ENCODE measurements around the gene DENND1A.

DENND1A gene

DNA sequence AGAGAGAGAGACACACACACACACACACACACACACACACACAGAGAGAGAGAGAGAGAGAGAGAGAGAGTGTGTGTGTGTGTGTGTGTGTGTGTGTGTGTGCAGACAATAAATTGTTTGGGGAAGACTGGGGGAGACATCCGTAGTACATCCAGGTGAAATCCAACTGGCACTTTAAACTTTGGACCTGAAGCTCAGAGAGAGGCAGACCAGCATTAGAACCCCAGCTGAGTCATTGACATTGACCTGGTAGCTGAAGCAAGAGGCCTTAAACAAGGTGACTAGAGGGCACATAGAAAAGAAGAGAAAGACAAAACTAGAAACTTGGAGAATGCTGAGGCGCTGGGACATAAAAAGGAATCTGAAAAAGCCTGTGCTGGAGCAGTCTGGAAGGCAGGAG is 322.4 kb downstream of the DENND1A start:
- no peak for TF ChIP-seq Cebpa-rat (IDR thresholded peaks at IDR 0.05)
- Histone ChIP-seq H3K9ac (no peak overlapping the region), H3K27ac (no peak overlapping the region), H3K4me2 (no peak overlapping the region), H4K20me1 (peaks cover 0 to 70% (median 0%) of the 10 kb centered on the region in 11 experiments; a peak in 3 of 22 replicates), H3K27me3 (no peaks in the 10 kb centered on the region), H3K36me3 (peaks cover 0 to 81% (median 63%) of the 10 kb centered on the region in 11 experiments; a peak in 18 of 22 replicates), H3K9me3 (replicated peaks in 1 of 11) (no peaks in the 10 kb centered on the region), H3K4me1 (no peaks in the 10 kb centered on the region), H3K4me3 (no peak overlapping the region)

DNA sequence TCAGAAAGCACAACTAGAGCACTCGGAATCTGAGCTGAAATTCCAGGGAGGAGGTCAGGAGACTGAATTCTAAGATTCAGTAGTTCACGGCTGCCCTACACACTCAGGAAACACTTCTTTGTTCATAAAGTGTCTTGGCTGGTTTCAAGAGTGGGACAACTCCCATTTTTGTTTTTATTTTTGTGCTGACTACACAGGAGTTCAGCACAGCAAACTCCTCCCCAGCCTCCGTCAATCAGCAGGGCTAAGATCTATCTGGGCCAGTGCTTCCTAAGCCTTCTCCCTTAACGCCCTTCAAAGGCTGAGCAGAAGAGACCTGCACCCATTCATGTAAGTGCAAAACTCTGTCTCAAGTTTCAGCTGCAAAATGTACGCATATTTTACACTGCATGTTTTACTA is 323.8 kb downstream of the DENND1A start:
- no peak overlapping the region for H3K4me2 ChIP-seq
- peaks cover 0 to 94% (median 68%) of the 10 kb centered on the region in 11 experiments; a peak in 18 of 22 replicates for H3K36me3 ChIP-seq
- no peaks in the 10 kb centered on the region for H3K9me3 ChIP-seq (replicated peaks in 1 of 11)
- no peaks in the 10 kb centered on the region for H3K27me3 ChIP-seq
- H3K9ac ChIP-seq = no peak overlapping the region
- H3K4me1 ChIP-seq = no peaks in the 10 kb centered on the region
- no peak for TF ChIP-seq Cebpa-rat (IDR thresholded peaks at IDR 0.05)
- H4K20me1 ChIP-seq = peaks cover 0 to 75% (median 0%) of the 10 kb centered on the region in 11 experiments; a peak in 3 of 22 replicates
- H3K4me3 ChIP-seq = no peak overlapping the region
- H3K27ac ChIP-seq = no peak overlapping the region

DNA sequence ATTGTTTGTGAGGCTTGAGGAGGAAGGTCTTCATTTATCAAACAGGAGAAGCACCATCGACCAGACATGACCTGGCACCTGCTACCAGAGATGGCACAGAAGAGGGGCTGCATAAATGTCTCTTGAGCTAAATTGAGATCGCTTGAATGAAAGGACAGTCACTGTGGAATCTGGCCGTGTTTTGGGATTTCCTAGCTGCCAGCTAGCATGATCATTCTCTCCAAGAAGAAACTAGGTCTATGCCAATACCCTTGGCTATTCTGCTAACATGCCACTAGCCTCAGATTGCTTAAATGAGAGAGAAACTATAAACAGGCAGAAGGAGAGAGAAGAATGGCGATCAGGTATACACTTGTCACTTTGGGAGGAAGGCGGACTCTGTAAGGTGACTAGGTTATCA is 324.6 kb downstream of the DENND1A start:
- peaks cover 0 to 98% (median 69%) of the 10 kb centered on the region in 11 experiments; a peak in 18 of 22 replicates for H3K36me3 ChIP-seq
- H4K20me1 ChIP-seq = peaks cover 0 to 71% (median 0%) of the 10 kb centered on the region in 11 experiments; a peak in 3 of 22 replicates
- no peak overlapping the region for H3K4me3 ChIP-seq
- TF ChIP-seq Cebpa-rat (IDR thresholded peaks at IDR 0.05) = no peak
- H3K9me3 ChIP-seq (replicated peaks in 1 of 11) = no peaks in the 10 kb centered on the region
- no peaks in the 10 kb centered on the region for H3K27me3 ChIP-seq
- H3K27ac ChIP-seq = no peak overlapping the region
- H3K9ac ChIP-seq = no peak overlapping the region
- H3K4me2 ChIP-seq = no peak overlapping the region
- H3K4me1 ChIP-seq = no peaks in the 10 kb centered on the region

DNA sequence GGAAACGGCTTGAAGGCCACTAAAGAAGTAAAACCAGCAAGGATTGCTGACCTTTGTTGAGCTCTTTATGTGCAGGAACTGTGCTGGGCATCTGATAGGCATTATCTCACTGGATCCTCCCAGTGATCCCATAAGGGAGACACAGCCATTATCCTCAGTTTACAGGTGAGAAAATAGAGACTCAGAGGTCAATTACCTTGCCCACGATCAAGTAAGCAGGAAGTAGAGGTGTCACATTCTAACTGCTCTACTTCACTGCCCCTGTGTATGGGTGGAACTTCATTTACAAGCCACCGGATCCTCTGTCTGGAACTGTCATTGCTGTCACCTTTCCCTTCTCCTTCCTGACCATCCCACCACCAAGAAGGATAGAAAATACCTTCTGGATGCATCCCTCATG is 325.1 kb downstream of the DENND1A start:
- Histone ChIP-seq H3K36me3 (peaks cover 0 to 98% (median 64%) of the 10 kb centered on the region in 11 experiments; a peak in 18 of 22 replicates), H3K4me3 (no peak overlapping the region), H3K27me3 (no peaks in the 10 kb centered on the region), H3K9me3 (replicated peaks in 1 of 11) (no peaks in the 10 kb centered on the region), H3K4me2 (no peak overlapping the region), H3K4me1 (no peaks in the 10 kb centered on the region), H3K9ac (no peak overlapping the region), H4K20me1 (peaks cover 0 to 71% (median 0%) of the 10 kb centered on the region in 11 experiments; a peak in 3 of 22 replicates), H3K27ac (no peak overlapping the region)
- TF ChIP-seq Cebpa-rat (IDR thresholded peaks at IDR 0.05) = no peak

DNA sequence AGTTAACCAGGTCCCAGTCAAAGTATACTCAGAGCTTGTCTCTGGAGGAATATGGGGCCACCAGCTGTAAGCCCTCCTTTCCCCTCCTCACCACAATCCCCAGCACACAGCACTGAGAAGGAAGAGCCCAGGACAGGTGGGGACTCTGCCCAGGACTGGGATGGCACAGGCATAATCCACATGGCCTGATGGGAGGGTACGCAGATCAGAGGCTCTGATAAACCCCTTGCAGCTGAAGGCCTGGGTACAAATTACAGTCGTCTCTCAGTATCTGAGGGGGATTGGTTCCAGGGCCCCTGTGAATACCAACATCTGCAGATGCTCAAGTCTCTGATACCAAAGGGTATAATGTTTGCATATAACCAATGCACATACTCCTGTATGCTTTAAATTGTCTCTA is 328.1 kb downstream of the DENND1A start:
- Histone ChIP-seq H3K27ac (no peak overlapping the region), H3K27me3 (no peaks in the 10 kb centered on the region), H3K9ac (no peak overlapping the region), H3K4me1 (no peaks in the 10 kb centered on the region), H3K4me2 (no peak overlapping the region), H3K4me3 (no peak overlapping the region), H3K9me3 (replicated peaks in 1 of 11) (no peaks in the 10 kb centered on the region), H3K36me3 (peaks cover 0 to 92% (median 47%) of the 10 kb centered on the region in 11 experiments; a peak in 17 of 22 replicates), H4K20me1 (peaks cover 0 to 82% (median 0%) of the 10 kb centered on the region in 11 experiments; a peak in 3 of 22 replicates)
- TF ChIP-seq Cebpa-rat (IDR thresholded peaks at IDR 0.05) = no peak

DNA sequence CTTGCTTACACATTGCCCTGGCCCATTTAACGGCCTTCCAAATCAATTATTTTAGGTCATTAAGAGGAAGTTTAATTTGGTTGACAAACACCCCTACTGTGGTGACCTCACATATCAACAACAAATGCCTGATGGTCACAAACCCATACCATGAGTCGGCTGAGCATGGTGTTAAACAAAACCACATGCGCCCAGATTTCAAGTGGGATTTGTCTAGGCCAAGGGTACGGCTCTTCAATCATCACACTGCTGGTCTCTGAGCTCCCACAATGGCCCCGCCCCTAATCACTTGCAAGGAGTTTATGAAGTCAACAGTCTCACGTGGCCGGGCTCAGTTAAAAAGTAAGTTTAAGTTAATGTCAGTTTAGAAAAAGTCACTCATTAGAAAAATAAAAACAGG is 330.1 kb downstream of the DENND1A start:
- Histone ChIP-seq H3K4me1 (no peaks in the 10 kb centered on the region), H3K9me3 (replicated peaks in 1 of 11) (no peaks in the 10 kb centered on the region), H4K20me1 (peaks cover 0 to 80% (median 0%) of the 10 kb centered on the region in 11 experiments; a peak in 4 of 22 replicates), H3K36me3 (peaks cover 0 to 92% (median 41%) of the 10 kb centered on the region in 11 experiments; a peak in 16 of 22 replicates), H3K27me3 (no peaks in the 10 kb centered on the region), H3K9ac (no peak overlapping the region), H3K4me3 (no peak overlapping the region), H3K27ac (no peak overlapping the region), H3K4me2 (no peak overlapping the region)
- TF ChIP-seq Cebpa-rat (IDR thresholded peaks at IDR 0.05) = no peak

DNA sequence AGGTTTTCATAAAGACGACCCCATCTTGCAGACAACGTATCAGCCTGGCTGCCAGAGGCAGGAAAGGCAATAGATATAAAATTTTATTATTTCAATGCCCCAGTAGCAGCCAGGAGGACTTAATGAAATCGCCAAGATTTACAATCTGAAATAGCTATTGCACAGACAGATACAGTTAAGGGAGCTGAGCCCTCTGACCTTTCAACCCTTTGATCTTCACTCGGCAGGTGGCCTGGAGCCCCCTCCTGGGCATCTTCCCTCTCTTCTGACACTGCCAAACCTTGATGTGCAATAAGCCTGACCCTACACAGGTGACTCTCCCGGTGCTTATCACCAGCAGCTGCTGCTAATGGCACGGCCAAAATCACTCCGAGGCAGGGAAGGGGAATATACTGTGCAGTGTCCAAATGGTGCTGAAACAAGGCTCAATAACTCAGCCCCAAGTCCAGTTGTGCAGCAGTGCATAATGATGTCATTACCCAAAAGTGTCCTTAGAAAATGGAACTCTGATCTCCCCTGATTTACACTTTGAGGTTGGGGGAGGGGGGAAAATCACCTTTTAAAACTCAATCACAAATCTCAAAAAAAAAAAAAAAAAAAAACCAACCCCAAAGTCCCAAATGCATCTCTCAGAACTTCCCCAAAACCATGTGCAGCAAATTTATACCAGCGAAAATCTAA is 331.9 kb downstream of the DENND1A start:
- H3K4me3 ChIP-seq = no peak overlapping the region
- H3K9me3 ChIP-seq (replicated peaks in 1 of 11) = no peaks in the 10 kb centered on the region
- H3K9ac ChIP-seq = no peak overlapping the region
- TF ChIP-seq Cebpa-rat (IDR thresholded peaks at IDR 0.05) = no peak
- no peaks in the 10 kb centered on the region for H3K4me1 ChIP-seq
- H3K27ac ChIP-seq = no peak overlapping the region
- no peak overlapping the region for H3K4me2 ChIP-seq
- peaks cover 0 to 92% (median 42%) of the 10 kb centered on the region in 11 experiments; a peak in 15 of 22 replicates for H3K36me3 ChIP-seq
- H3K27me3 ChIP-seq = no peaks in the 10 kb centered on the region
- peaks cover 0 to 69% (median 0%) of the 10 kb centered on the region in 11 experiments; a peak in 3 of 22 replicates for H4K20me1 ChIP-seq

DNA sequence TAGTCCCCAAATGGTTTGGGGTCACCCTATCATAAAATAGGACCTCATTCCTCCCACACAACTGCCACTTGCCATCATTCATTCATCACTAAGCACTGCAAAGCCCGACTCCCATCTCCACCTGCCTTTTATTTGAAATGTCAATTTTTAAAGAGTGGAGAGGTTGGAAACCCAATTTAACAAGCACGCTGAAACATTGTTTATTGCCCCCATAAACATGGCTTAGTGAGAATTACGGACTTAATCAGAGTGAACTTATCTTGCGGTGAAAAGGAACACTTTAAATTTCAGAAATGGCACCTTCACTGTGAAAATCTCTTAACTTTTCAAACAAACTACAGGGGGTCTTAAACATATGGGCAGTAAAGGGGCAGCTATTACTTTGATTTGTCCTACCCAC is 332.9 kb downstream of the DENND1A start:
- Histone ChIP-seq H3K27me3 (no peaks in the 10 kb centered on the region), H3K9me3 (replicated peaks in 1 of 11) (no peaks in the 10 kb centered on the region), H3K27ac (no peak overlapping the region), H4K20me1 (peaks cover 0 to 66% (median 0%) of the 10 kb centered on the region in 11 experiments; a peak in 3 of 22 replicates), H3K4me2 (no peak overlapping the region), H3K4me3 (no peak overlapping the region), H3K36me3 (peaks cover 0 to 92% (median 35%) of the 10 kb centered on the region in 11 experiments; a peak in 15 of 22 replicates), H3K9ac (no peak overlapping the region), H3K4me1 (no peaks in the 10 kb centered on the region)
- TF ChIP-seq Cebpa-rat (IDR thresholded peaks at IDR 0.05) = no peak

DNA sequence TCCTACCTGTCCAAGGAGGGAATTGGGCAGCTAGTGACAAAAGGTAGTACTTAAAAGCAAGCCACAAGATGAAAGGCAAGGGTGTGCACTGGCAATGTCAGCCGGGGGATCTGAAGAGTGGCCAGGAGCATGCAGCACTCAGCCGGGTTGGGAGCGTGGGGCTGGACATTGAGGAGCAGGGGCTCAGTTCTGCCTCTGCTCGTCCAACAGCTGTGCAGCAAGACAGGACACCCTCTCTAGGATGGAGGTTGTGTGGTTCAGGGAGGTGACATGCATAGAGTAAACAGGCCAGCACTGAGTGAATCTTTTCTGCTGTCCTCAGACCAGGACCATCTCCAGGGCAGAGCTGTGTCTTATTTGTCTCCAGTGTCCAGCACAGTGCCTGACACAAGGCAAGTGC is 338.6 kb downstream of the DENND1A start:
- H3K4me3 ChIP-seq = no peak overlapping the region
- H3K27ac ChIP-seq = no peak overlapping the region
- H4K20me1 ChIP-seq = peaks cover 0 to 19% (median 0%) of the 10 kb centered on the region in 11 experiments; a peak in 4 of 22 replicates
- peak overlapping the region in 1 of 11 experiments; percentile 17; a peak in 2 of 22 replicates for H3K4me2 ChIP-seq
- no peaks in the 10 kb centered on the region for H3K27me3 ChIP-seq
- TF ChIP-seq Cebpa-rat (IDR thresholded peaks at IDR 0.05) = no peak
- H3K9ac ChIP-seq = no peak overlapping the region
- peaks cover 16 to 100% (median 53%) of the 10 kb centered on the region in 11 experiments; a peak in 21 of 22 replicates for H3K36me3 ChIP-seq
- peaks cover 32 to 41% (median 38%) of the 10 kb centered on the region in 11 experiments for H3K9me3 ChIP-seq (replicated peaks in 1 of 11)
- H3K4me1 ChIP-seq = peaks cover 0 to 10% (median 0%) of the 10 kb centered on the region in 10 experiments; a peak in 9 of 20 replicates
